ENCODE measurements around the gene ZFP69B.
"Not testable (repeated sequence)": the region's sequence is repeated elsewhere in the genome, so short reads cannot be mapped to it uniquely, and the experiment has no call there.

Gene ZFP69B

GRCh38 chr1:40435471-40435870, 14.8 kb upstream of the ZFP69B start:
- DNase-seq (ENCODE audit: insufficient read length, low spot score) = no peak
- no peak for FAIRE-seq

DNA sequence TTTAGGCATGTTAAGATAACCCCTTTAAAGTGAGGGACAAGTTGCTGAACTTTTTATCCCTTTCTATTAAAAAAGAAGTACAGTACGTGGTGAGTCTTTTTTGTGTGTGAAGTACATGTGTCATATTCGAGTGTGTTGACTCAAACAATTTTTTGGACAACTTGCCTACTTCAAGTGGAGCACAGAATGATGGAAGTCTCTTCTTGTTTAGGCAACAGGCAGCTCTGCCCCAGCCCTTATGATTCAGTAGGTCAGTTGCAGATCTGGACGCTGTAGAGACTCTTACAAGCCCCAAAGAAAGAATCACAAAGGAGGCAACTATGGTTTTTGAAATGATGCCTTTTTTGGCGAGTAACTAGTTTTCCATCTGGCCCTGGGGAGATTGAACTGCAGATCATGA, 14.4 kb upstream of the ZFP69B start:
- no peak for FAIRE-seq

DNA sequence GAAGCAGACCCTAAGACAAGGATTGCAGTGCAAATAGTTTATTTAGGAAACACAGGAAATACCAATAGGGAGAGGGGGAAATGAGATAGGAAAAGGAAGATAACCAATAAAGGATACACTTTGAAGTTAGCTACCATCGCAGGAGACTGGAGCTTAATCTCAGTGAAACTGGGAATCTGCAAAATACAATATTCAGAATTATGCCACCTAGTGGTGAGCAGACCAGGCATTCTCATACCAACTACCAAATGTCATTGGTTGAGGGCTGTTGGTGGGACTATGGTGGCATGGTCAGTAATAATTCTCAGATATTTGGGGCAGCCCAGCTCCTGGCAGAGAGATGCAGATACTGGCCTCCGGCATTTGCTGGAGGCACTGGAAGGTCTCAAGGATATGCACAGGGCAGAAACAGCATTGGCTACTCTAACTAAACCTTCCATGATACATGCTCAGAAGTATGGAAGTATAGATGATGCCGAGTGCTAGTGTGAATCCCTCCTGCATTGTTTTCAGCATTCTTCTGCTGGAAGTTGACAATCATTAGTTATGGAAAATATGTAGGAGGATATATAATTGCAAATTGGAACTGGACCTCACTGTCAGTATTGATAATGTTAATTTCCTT, 11.8 kb upstream of the ZFP69B start:
- DNase-seq (ENCODE audit: insufficient read length, low spot score) = peak; percentile 23
- no peak for FAIRE-seq

More for the DNA sequence above, 14.4 kb upstream of the ZFP69B start:
- no peak for DNase-seq (ENCODE audit: insufficient read length, low spot score)

- DNase-seq (ENCODE audit: insufficient read length, low spot score) (no peak), FAIRE-seq (no peak)
Observed at GRCh38 chr1:40439247-40439646, 11.0 kb upstream of the ZFP69B start.

DNA sequence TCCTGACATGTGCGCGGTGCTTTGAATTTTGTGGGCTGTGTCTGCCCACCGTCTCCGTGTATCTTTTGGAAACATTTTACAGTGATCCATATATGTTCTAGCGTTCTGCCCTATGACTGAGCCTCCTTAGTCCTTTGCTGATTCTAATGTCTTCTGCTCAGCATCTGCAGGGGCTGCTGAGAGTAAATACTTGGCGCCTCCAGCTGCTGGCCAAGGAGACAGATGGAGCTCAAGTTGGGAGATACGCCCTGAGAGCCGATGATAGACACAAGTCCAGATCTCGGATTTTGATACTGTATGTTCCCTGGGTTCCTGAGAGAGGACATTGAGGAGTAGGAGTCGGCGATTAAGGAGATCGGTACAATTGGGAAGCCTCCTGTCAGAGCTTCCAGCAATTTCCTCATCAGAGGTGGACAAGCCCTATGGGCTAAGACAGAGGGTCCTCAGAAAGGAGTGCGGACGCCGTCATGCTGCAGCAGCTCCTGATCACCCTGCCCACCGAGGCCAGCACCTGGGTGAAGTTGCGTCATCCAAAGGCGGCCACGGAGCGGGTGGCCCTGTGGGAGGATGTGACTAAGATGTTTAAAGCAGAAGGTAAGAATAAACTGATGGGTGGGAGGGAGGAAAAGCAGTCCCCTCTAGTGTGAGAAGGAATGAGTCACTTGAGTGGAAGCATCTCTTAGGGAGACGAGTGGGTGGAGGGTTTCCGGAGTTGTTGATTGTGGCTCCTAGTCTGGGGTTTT, 390 bp downstream of the ZFP69B start:
- DNase-seq (ENCODE audit: insufficient read length, low spot score) (peak; percentile 37), FAIRE-seq (no peak)

DNA sequence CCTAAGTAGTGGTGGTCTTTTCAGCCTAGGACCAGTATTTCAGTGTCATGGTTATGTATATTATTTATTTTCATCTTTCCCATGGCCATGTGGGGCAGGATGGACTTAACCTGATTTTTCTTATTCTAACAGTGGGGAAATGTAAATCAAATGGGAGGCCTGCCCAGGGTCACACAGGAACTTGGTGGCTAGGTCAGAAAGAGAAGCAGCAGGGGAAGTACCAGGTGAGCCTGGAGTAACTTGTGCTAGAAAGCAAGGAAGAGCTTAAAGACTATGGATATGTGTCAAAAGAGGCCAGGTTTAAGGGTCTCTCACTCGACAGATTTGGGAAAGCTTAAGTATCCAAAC, 936 bp downstream of the ZFP69B start:
- FAIRE-seq = no peak

DNA sequence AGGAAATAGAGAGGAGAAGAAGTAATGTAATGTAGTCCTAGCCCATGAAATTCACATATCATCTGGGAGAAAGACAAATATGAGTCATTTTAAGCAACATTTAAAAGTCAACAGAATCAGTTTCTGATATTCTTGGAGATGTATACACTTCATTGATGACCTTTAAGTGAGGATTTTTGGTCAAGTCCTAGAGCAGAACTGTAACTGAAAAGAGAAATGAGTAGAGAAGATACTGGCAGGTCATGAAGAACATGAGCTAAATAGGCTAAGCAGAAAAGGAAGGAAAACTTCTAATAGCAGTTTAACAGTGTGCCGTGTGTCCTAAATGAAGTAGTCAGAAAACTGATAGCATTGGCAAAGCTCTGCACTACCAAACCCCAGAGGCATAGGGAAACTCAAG, 4.6 kb downstream of the ZFP69B start:
- DNase-seq (ENCODE audit: insufficient read length, low spot score) (no peak), FAIRE-seq (no peak)

More for the DNA sequence above, 936 bp downstream of the ZFP69B start:
- no peak for DNase-seq (ENCODE audit: insufficient read length, low spot score)

- FAIRE-seq (no peak), DNase-seq (ENCODE audit: insufficient read length, low spot score) (no peak)
Observed at GRCh38 chr1:40462956-40463590, 12.8 kb downstream of the ZFP69B start.

- FAIRE-seq (no peak), DNase-seq (ENCODE audit: insufficient read length, low spot score) (no peak)
Observed at GRCh38 chr1:40469327-40469726, 19.1 kb downstream of the ZFP69B start.

DNA sequence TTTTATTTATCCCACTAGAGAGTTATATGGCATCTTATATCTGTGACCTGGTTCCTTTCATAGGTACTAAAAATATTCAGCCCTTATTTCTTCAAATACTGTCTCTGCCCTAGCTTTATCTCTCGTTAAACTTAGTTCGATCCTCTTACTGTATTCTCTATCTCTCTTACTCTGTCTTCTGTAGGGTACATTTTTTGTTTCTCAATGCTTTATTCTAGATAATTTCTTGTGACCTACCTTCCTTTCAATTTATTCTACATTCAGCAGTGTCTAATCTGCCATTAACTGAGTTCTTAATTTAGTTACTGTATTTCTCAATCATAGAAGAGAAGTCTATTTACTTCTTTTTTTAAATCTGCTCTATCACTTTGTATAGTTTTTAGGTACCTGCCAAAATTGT, 25.0 kb downstream of the ZFP69B start:
- DNase-seq (ENCODE audit: insufficient read length, low spot score) (no peak), FAIRE-seq (no peak)

DNA sequence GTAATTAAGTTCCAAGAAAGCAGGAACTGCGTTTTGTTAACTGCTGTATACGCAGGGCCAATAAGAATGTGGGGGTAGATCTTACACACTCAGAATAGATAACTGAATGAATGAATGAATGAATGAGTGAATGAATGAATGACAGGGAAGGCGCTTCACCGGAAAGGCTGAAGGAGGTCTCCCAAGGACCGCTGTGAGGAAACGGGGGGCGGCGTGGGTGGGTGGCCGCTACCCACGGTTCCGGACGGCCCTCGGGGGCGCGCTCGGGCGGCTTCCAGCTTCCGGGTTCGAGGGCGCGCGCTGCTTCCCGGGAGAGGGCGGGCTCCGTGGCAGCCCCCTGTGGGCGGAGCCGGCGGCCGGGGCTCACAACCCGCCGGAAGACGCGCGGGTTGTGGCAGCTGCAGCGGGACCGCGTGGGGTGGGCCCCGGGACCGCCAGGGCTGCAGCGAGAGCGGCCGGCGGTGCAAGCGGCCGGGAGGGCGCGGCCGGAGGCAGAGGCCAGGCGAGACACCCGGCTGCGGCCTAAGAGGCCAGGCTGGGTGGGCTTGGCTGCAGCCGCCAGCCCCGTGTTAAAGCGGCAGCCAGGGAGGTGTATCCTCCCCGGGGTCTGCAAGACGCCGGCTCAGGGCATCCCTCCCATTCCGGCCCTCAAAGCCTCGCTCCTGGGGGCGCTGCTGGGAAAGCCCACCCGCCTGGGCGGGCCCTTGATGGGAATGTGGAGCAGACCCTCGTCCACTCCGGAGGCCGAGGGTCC, 26.8 kb downstream of the ZFP69B start, which contains the start of gene ZFP69:
ZFP69 (plus strand) TSS at position 367 of the 754 bp plus-strand sequence. CDS start 2,072 bp downstream, outside the sequence.
- peak; percentile 73 for DNase-seq (ENCODE audit: insufficient read length, low spot score)
- FAIRE-seq = no peak

GRCh38 chr1:40477678-40478053, 27.4 kb downstream of the ZFP69B start:
- peak; percentile 17 for DNase-seq (ENCODE audit: insufficient read length, low spot score)
- no peak for FAIRE-seq

- DNase-seq (ENCODE audit: insufficient read length, low spot score) = no peak
- no peak for FAIRE-seq
Observed at GRCh38 chr1:40478276-40478675, 28.0 kb downstream of the ZFP69B start.

GRCh38 chr1:40479156-40479555, 28.9 kb downstream of the ZFP69B start:
- DNase-seq (ENCODE audit: insufficient read length, low spot score) (no peak), FAIRE-seq (no peak)

DNA sequence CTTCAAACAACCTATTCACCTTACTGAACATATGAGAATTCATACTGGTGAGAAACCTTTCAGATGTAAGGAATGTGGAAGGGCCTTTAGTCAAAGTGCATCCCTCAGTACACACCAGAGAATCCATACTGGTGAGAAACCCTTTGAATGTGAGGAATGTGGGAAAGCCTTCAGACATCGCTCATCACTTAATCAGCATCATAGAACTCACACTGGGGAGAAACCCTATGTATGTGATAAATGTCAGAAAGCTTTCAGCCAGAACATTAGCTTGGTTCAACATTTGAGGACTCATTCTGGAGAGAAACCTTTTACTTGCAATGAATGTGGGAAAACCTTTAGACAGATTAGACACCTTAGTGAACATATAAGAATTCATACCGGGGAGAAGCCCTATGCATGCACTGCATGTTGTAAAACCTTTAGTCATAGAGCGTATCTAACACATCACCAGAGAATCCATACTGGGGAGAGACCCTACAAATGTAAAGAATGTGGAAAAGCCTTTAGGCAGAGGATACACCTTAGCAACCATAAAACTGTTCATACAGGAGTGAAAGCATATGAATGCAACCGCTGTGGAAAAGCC, 45.1 kb downstream of the ZFP69B start:
- FAIRE-seq = no peak

GRCh38 chr1:40502651-40503050, 52.4 kb downstream of the ZFP69B start:
- not testable (repeated sequence) for FAIRE-seq; DNase-seq (ENCODE audit: insufficient read length, low spot score)

More for the DNA sequence above, 45.1 kb downstream of the ZFP69B start:
- no peak for DNase-seq (ENCODE audit: insufficient read length, low spot score)

DNA sequence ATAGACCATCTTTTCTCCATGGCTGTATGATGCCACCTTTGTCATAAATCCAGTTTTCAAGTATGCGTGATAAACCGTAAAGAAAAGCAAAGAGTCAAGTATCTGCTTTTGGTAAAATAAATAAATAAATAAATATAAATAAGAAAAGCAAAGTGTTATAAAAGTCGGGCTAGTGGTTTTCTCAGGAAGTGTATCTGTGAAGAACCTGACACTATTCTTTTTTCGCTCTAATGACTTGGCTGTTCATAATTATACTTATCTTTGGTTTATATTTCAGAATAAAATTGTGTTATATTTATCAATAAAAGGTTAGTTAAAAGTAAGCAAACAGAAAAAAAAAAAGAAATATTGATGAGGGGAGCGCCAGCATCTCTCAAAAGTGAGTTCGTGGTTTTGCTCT, 57.7 kb downstream of the ZFP69B start:
- FAIRE-seq (no peak), DNase-seq (ENCODE audit: insufficient read length, low spot score) (no peak)

DNA sequence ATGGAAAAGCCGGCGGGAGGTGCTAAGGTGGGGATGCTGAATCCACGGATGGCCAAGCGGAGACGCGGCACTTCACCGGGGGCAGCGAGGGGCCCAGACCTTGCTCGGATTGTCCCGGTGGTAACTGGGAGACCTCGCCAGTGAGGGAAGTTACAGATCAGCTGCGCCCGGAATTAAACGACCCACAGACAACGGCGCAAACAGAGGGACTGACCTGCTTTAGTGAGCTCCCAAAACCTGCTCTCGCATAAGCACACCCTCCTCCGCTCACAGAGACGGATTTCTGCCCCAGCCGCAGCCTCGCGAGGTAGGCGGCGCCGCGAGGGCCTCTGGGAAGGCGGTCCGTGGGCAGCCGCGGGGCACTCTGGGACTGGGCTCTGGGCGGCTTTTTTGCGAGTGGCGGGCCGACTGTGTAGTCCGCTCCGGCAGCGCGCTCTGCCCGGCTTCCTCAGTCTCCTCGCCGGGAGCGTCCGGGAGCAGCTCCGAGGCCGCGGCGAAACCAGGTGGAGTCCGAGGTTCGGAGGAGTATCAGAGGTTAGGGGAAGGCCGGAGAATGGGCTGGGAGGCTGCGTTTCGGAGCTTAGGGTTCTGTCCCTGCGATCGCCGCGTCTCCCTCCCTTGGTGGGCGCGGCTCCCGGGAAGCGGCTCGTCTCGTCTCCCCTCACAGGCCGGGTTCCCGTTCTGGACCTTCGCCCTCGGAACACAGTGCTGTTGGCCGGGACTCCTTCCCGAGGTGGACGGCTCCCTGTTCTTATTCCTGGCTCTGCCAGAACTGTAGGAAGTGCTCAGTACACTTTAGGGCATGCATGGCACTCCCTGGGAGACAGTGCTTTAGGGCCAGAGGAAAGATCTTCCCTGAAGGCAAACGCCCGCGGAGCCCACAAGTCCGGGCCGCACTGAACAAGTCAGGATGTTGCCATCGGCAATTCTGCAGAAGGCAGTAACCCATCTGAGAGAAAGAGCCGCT, 58.4 kb downstream of the ZFP69B start, which contains the start of gene EXO5:
EXO5 (plus strand) TSS at position 393 of the 967 bp plus-strand sequence. CDS start 5,778 bp downstream, outside the sequence.
- FAIRE-seq = peak; percentile 49
- peak; percentile 69 for DNase-seq (ENCODE audit: insufficient read length, low spot score)
